ENCODE data around the gene C19orf33.

Gene C19orf33

GRCh38 chr19:38340927-38341326, 36.9 kb downstream of the C19orf33 start:
- TF ChIP-seq REST (IDR thresholded peaks at IDR 0.05; ENCODE audit: insufficient read depth in 1 of 2, low read depth in 2 of 2, low read length in 2 of 2), result no peak
- TF ChIP-seq POLR2AphosphoS5 (IDR thresholded peaks at IDR 0.05; ENCODE audit: low read depth, low read length), result no peak
- TF ChIP-seq FOXP2 (optimal IDR thresholded peaks at IDR 0.05; ENCODE audit: borderline replicate concordance, extremely low read depth, extremely low read length, insufficient read depth), result no peak
- TF ChIP-seq TAF1 (IDR thresholded peaks at IDR 0.05; ENCODE audit: borderline replicate concordance, insufficient read depth, low read length), result no peak
- no peak for TF ChIP-seq SIN3A (IDR thresholded peaks at IDR 0.05; ENCODE audit: borderline replicate concordance, insufficient read depth, low read length)

DNA sequence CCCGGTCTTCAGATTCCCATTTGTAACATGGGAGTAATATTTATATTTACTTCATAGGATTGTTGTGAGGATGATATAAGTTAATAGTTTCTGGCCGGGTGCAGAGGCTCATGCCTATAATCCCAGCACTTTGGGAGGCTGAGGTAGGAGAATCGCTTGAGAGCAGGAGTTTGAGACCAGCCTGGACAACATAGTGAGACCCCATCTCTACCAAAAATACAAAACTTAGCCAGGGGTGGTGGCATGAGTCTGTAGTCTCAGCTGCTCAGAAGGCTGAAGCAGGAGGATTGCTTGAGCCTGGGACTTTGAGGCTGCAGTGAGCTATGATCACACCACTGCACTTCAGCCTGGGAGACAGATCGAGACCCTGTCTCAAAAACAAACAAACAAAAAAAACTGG, 42.8 kb downstream of the C19orf33 start:
- no peak for TF ChIP-seq SIN3A (IDR thresholded peaks at IDR 0.05; ENCODE audit: borderline replicate concordance, insufficient read depth, low read length)
- TF ChIP-seq TAF1 (IDR thresholded peaks at IDR 0.05; ENCODE audit: borderline replicate concordance, insufficient read depth, low read length), result no peak
- no peak for TF ChIP-seq POLR2AphosphoS5 (IDR thresholded peaks at IDR 0.05; ENCODE audit: low read depth, low read length)
- TF ChIP-seq REST (IDR thresholded peaks at IDR 0.05; ENCODE audit: insufficient read depth in 1 of 2, low read depth in 2 of 2, low read length in 2 of 2), result no peak
- no peak for TF ChIP-seq FOXP2 (optimal IDR thresholded peaks at IDR 0.05; ENCODE audit: borderline replicate concordance, extremely low read depth, extremely low read length, insufficient read depth)

DNA sequence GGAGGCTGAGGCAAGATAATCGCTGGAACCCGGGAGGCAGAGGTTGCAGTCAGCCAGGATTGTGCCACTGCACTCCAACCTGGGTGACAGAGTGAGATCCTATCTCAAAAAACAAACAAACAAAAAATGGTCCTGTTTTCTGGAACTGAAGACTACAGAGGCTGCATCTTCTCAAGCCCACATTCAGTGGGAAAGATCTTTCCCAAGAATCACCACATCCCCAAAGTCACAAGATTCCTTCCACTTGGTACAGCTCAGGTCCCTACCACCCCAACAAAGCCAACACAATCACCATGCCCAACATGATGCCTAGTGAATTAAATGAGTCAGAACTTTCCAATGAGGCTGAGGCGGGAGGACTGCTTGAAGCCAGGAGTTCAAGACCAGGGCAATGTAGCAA, 46.8 kb downstream of the C19orf33 start:
- no peak for TF ChIP-seq REST (IDR thresholded peaks at IDR 0.05; ENCODE audit: insufficient read depth in 1 of 2, low read depth in 2 of 2, low read length in 2 of 2)
- TF ChIP-seq FOXP2 (optimal IDR thresholded peaks at IDR 0.05; ENCODE audit: borderline replicate concordance, extremely low read depth, extremely low read length, insufficient read depth), result no peak
- TF ChIP-seq POLR2AphosphoS5 (IDR thresholded peaks at IDR 0.05; ENCODE audit: low read depth, low read length), result no peak
- TF ChIP-seq TAF1 (IDR thresholded peaks at IDR 0.05; ENCODE audit: borderline replicate concordance, insufficient read depth, low read length), result no peak
- TF ChIP-seq SIN3A (IDR thresholded peaks at IDR 0.05; ENCODE audit: borderline replicate concordance, insufficient read depth, low read length), result no peak

DNA sequence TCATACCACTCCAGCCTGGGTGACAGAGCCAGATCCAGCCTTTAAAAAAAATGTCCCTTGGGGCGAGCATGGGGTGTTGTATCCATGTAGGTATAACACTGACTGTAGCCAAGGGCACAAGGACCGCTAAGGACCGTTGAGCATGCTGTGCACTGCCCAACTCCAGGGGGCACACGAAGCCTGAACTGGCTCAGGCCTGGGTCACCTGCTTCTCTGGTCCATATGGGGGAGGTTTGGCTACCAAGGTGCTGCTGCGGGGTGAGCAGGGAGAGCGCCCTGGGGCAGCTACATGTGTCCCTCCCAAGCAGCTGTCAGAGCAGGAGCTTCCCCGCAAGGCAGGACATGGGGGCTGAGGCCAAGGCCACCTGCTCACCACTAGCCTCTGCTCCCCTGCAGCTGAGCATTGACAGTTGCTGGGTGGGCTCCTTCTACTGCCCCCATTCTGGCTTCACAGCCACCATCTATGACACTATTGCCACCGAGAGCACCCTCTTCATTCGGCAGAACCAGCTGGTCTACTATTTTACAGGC, 47.9 kb downstream of the C19orf33 start:
- TF ChIP-seq POLR2AphosphoS5 (IDR thresholded peaks at IDR 0.05; ENCODE audit: low read depth, low read length) (no peak), TAF1 (IDR thresholded peaks at IDR 0.05; ENCODE audit: borderline replicate concordance, insufficient read depth, low read length) (no peak), FOXP2 (optimal IDR thresholded peaks at IDR 0.05; ENCODE audit: borderline replicate concordance, extremely low read depth, extremely low read length, insufficient read depth) (no peak), REST (IDR thresholded peaks at IDR 0.05; ENCODE audit: insufficient read depth in 1 of 2, low read depth in 2 of 2, low read length in 2 of 2) (no peak), SIN3A (IDR thresholded peaks at IDR 0.05; ENCODE audit: borderline replicate concordance, insufficient read depth, low read length) (no peak)

DNA sequence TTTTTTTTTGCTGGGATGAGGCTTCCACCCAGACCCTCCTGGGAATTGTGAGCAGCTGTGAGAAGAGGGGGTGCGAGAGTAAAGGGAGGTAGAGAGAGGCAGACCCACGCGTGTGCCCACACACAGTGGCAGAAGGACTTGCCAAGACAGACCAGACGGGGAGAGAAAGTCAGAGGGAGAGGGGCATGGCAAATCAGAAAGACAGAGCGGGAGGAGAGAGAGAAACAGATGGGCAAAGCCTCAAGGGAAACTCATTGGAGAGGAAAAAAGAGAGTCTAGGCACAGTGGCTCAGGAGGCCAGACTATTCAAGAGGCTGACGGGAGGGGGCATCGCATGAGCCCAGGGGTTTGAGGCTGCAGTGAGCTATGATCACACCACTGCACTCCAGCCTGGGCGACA, 48.6 kb downstream of the C19orf33 start:
- TF ChIP-seq REST (IDR thresholded peaks at IDR 0.05; ENCODE audit: insufficient read depth in 1 of 2, low read depth in 2 of 2, low read length in 2 of 2), result no peak
- TF ChIP-seq FOXP2 (optimal IDR thresholded peaks at IDR 0.05; ENCODE audit: borderline replicate concordance, extremely low read depth, extremely low read length, insufficient read depth), result no peak
- TF ChIP-seq TAF1 (IDR thresholded peaks at IDR 0.05; ENCODE audit: borderline replicate concordance, insufficient read depth, low read length), result no peak
- no peak for TF ChIP-seq POLR2AphosphoS5 (IDR thresholded peaks at IDR 0.05; ENCODE audit: low read depth, low read length)
- TF ChIP-seq SIN3A (IDR thresholded peaks at IDR 0.05; ENCODE audit: borderline replicate concordance, insufficient read depth, low read length), result no peak
